ENCODE results near the gene CST9L. TPM values are rescaled to one million over a fixed set of nuclear protein-coding genes. Genes with fewer than 3 reads are reported as not detected.

Gene CST9L
- total and polyA plus RNA-seq, 2 donors from 2014 or later, result not detected

GRCh38 chr20:23607497-23608245 is 39.4 kb upstream of the CST9L start:
- H3K27me3 ChIP-seq (ENCODE audit: control insufficient read depth, insufficient read depth, low read length), result no peaks in the 10 kb centered on the region
- intact Hi-C loops (cut with DNase I), result no loop called here

GRCh38 chr20:23606652-23607049 is 38.4 kb upstream of the CST9L start:
- FAIRE-seq, result no peak
- intact Hi-C loops (cut with DNase I), result no loop called here

More at GRCh38 chr20:23607497-23608245, 39.4 kb upstream of the CST9L start:
- no peak for TF ChIP-seq CTCF (IDR thresholded peaks at IDR 0.05; ENCODE audit: borderline replicate concordance, extremely low read depth, insufficient read depth)
- H3K4me1 ChIP-seq (ENCODE audit: control insufficient read depth in 2 of 3, insufficient read depth in 2 of 3, low read depth in 1 of 3, low read length in 3 of 3), result no peaks in the 10 kb centered on the region
- no peaks in the 10 kb centered on the region for H3K9me3 ChIP-seq (ENCODE audit: control insufficient read depth in 2 of 3, insufficient read depth in 1 of 3, low read length in 3 of 3)
- H3K9ac ChIP-seq (ENCODE audit: low read length in 3 of 3), result no peak overlapping the region
- no peaks in the 10 kb centered on the region for H3K36me3 ChIP-seq (ENCODE audit: control insufficient read depth in 2 of 3, insufficient read depth in 3 of 3, low read length in 3 of 3)
- DNase-seq (no peak), FAIRE-seq (no peak)
- H3K27ac ChIP-seq (ENCODE audit: low read depth in 2 of 2, low read length in 2 of 2), result no peak overlapping the region
- H3K4me3 ChIP-seq (ENCODE audit: low read length in 3 of 3), result no peak overlapping the region

GRCh38 chr20:23605867-23606651 is 37.8 kb upstream of the CST9L start, which contains the start of gene CST9:
Gene CST9 (minus strand): TSS chr20:23605917. CDS start chr20:23605864, 53 bp downstream.
- Histone ChIP-seq H3K4me1 (ENCODE audit: control insufficient read depth in 2 of 3, insufficient read depth in 2 of 3, low read depth in 1 of 3, low read length in 3 of 3) (no peaks in the 10 kb centered on the region), H3K9ac (ENCODE audit: low read length in 3 of 3) (no peak within 1 kb of the TSS), H3K9me3 (ENCODE audit: control insufficient read depth in 2 of 3, insufficient read depth in 1 of 3, low read length in 3 of 3) (no peaks in the 10 kb centered on the region), H3K27ac (ENCODE audit: low read depth in 2 of 2, low read length in 2 of 2) (no peak within 1 kb of the TSS), H3K27me3 (ENCODE audit: control insufficient read depth, insufficient read depth, low read length) (no peaks in the 10 kb centered on the region), H3K4me3 (ENCODE audit: low read length in 3 of 3) (no peak within 1 kb of the TSS), H3K36me3 (ENCODE audit: control insufficient read depth in 2 of 3, insufficient read depth in 3 of 3, low read length in 3 of 3) (no peaks in the 10 kb centered on the region)
- DNase-seq, result no peak
- FAIRE-seq, result no peak
- no peak for TF ChIP-seq CTCF (IDR thresholded peaks at IDR 0.05; ENCODE audit: borderline replicate concordance, extremely low read depth, insufficient read depth)
- intact Hi-C loops (cut with DNase I), result no loop called here

More at GRCh38 chr20:23606652-23607049, 38.4 kb upstream of the CST9L start:
- Histone ChIP-seq H3K4me3 (ENCODE audit: low read length in 3 of 3) (no peak overlapping the region), H3K9ac (ENCODE audit: low read length in 3 of 3) (no peak overlapping the region), H3K27ac (ENCODE audit: low read depth in 2 of 2, low read length in 2 of 2) (no peak overlapping the region), H3K9me3 (ENCODE audit: control insufficient read depth in 2 of 3, insufficient read depth in 1 of 3, low read length in 3 of 3) (no peaks in the 10 kb centered on the region), H3K27me3 (ENCODE audit: control insufficient read depth, insufficient read depth, low read length) (no peaks in the 10 kb centered on the region), H3K36me3 (ENCODE audit: control insufficient read depth in 2 of 3, insufficient read depth in 3 of 3, low read length in 3 of 3) (no peaks in the 10 kb centered on the region), H3K4me1 (ENCODE audit: control insufficient read depth in 2 of 3, insufficient read depth in 2 of 3, low read depth in 1 of 3, low read length in 3 of 3) (no peaks in the 10 kb centered on the region)
- DNase-seq, result peak; percentile 84 to 92 (median 88)
- TF ChIP-seq CTCF (IDR thresholded peaks at IDR 0.05; ENCODE audit: borderline replicate concordance, extremely low read depth, insufficient read depth), result peak; percentile 89
